GM19099 (cell line): ENCODE results near the gene SRF.

Source experiments
- POLR2A ChIP-seq: IDR thresholded peaks from 3 replicates; pipeline ENCODE4 v1.6.1; 2011; ENCODE audit warnings: low read depth; ENCODE audit not compliant: insufficient read length; ENCODE audit errors: extremely low read depth

Gene SRF

GRCh38 chr6:43188426-43188825, 17.4 kb downstream of the SRF start:
- no peak for TF ChIP-seq POLR2A

GRCh38 chr6:43189776-43190304, 18.8 kb downstream of the SRF start:
- no peak for TF ChIP-seq POLR2A

GRCh38 chr6:43192911-43193310, 21.8 kb downstream of the SRF start:
- no peak for TF ChIP-seq POLR2A

GRCh38 chr6:43193929-43194328, 22.9 kb downstream of the SRF start:
- TF ChIP-seq POLR2A: no peak

GRCh38 chr6:43196337-43196736, 25.3 kb downstream of the SRF start:
- no peak for TF ChIP-seq POLR2A

GRCh38 chr6:43199912-43200311, 28.8 kb downstream of the SRF start:
- no peak for TF ChIP-seq POLR2A

GRCh38 chr6:43200541-43200940, 29.5 kb downstream of the SRF start:
- no peak for TF ChIP-seq POLR2A

GRCh38 chr6:43202451-43202850, 31.4 kb downstream of the SRF start:
- TF ChIP-seq POLR2A: no peak

GRCh38 chr6:43203029-43203717, 32.1 kb downstream of the SRF start:
- TF ChIP-seq POLR2A: no peak

GRCh38 chr6:43203718-43204095, 32.6 kb downstream of the SRF start:
- no peak for TF ChIP-seq POLR2A

GRCh38 chr6:43204271-43205105, 33.4 kb downstream of the SRF start:
- TF ChIP-seq POLR2A: no peak

GRCh38 chr6:43205849-43206248, 34.8 kb downstream of the SRF start:
- TF ChIP-seq POLR2A: no peak

- TF ChIP-seq POLR2A: no peak
Measured at GRCh38 chr6:43207286-43207685, 36.2 kb downstream of the SRF start.

GRCh38 chr6:43211955-43212354, 40.9 kb downstream of the SRF start:
- TF ChIP-seq POLR2A: no peak

GRCh38 chr6:43213431-43213830, 42.4 kb downstream of the SRF start:
- no peak for TF ChIP-seq POLR2A

- TF ChIP-seq POLR2A: no peak
Measured at GRCh38 chr6:43215066-43215465, 44.0 kb downstream of the SRF start.
